Adrenal gland (tissue), 12 donors: Measurements from ENCODE around the gene ATXN1. TPM values are rescaled to one million over a fixed set of nuclear protein-coding genes. Genes with fewer than 3 reads are reported as not detected.

Source experiments
- DNase-seq, 7 donors: peaks; one replicate each; pipeline ENCODE4 v3.0.0-alpha.2; 2019 to 2020
- H3K27ac ChIP-seq, 5 donors: fragments of 200-600 bp; sonication (generic) in 4 of 5; 1 replicate in 3 of 5; 2 replicates in 2 of 5; pipeline versions ENCODE4 v1.5.1 to v1.8.0; 2016 to 2020; ENCODE audit warnings: mild to moderate bottlenecking in 1 of 5
- H3K27me3 ChIP-seq: fragments of 200-600 bp; 2 replicates; pipeline ENCODE4 v1.8.0; 2021
- H3K36me3 ChIP-seq, 2 donors: fragments of 200-600 bp; replicated peaks in 1 of 2; 1 replicate in 1 of 2; 2 replicates in 1 of 2; pipeline versions ENCODE4 v1.5.1 to v1.8.0; 2018 to 2022
- H3K4me1 ChIP-seq, 2 donors: fragments of 200-600 bp; replicated peaks in 1 of 2; 1 replicate in 1 of 2; 2 replicates in 1 of 2; pipeline versions ENCODE4 v1.5.1 to v1.8.0; 2018 to 2021
- H3K4me3 ChIP-seq, 4 donors: fragments of 200-600 bp; sonication (generic) in 3 of 4; one replicate each; pipeline ENCODE4 v1.5.1; 2016 to 2018
- H3K9me3 ChIP-seq, 3 donors: fragments of 200-600 bp; sonication (generic) in 1 of 3; replicated peaks in 1 of 3; 1 replicate in 2 of 3; 2 replicates in 1 of 3; pipeline versions ENCODE4 v1.5.1 to v1.8.0; 2016 to 2021
- CTCF ChIP-seq, 6 experiments: fragments of 450-650 bp in 4 of 6; fragments of 200-600 bp in 2 of 6; sonication (generic) in 1 of 6; IDR thresholded peaks; 1 replicate in 5 of 6; 2 replicates in 1 of 6; pipeline versions ENCODE4 v1.5.1 to v1.8.0; 2016 to 2021; ENCODE audit warnings: antibody characterized with exemption in 6 of 6, mild to moderate bottlenecking in 2 of 6, moderate library complexity in 1 of 6
- POLR2A ChIP-seq, 2 donors: fragments of 450-650 bp; IDR thresholded peaks; one replicate each; pipeline ENCODE4 v1.6.1; 2017; ENCODE audit warnings: antibody characterized with exemption in 2 of 2, mild to moderate bottlenecking in 2 of 2, moderate library complexity in 1 of 2
- WGBS, 4 donors: extraction: QIAGEN DNeasy Blood & Tissue Kit in 2 of 4; methylation state at CpG; one replicate each; pipeline versions ENCODE4 v1.1.5 to v1.1.7; 2013 to 2017; 5-methylcytosine and 5-hydroxymethylcytosine counted together
- intact Hi-C, 2 donors: fragments of 100-400 bp; cut with DNase I; formaldehyde crosslinking; loops; one replicate each; pipeline versions ENCODE4 v1.14.1 to v1.15.0; 2022 to 2023
- polyA plus RNA-seq, 3 donors: library from polyadenylated mRNA; stranded (reverse); fragments of 200-250 nt in 2 of 3; fragments of 350-450 nt in 1 of 3; fragmentation: Illumina TruSeq in 1 of 3; extraction: RNeasy Lipid Tissue Mini Kit (QIAGEN cat#74804) in 1 of 3; gene quantifications; one replicate each; pipeline ENCODE4 v1.2.3, GENCODE V29; 2013 to 2014
- total RNA-seq, 9 donors: library from RNA; depleted of rRNA in 4 of 9; stranded (reverse); fragments of >200 nt in 4 of 9; fragments of 120-200 nt in 1 of 9; fragmentation: NEBNext Ultra II Directional in 1 of 9; extraction: Animal tissue kit (Norgen Biotek cat#: 25700) in 1 of 9; gene quantifications; one replicate each; pipeline versions ENCODE4 v1.1.0 to v1.2.4, GENCODE V29; 2013 to 2023
- donor health status: healthy with polysubstance abuse.
- donor health status: Bipolar disorder and iron deficiency.
- donor health status: DM: yes; HTN: yes; CAD: no.
- donor health status: DM: no; HTN: no; CAD: no.
- donor health status: DM: no; HTN: no; CAD: no.
- donor health status: DM: yes; HTN: yes; CAD: no.

The ATXN1 gene
- total and polyA plus RNA-seq, 12 donors, result 3.4 to 51.3 (median 25.4) TPM

- no peaks in the 10 kb centered on the region for H3K27me3 ChIP-seq
- no peak overlapping the region for H3K4me3 ChIP-seq
- no peak for DNase-seq
- no peak for TF ChIP-seq CTCF (IDR thresholded peaks at IDR 0.05)
- no peak for TF ChIP-seq POLR2A (IDR thresholded peaks at IDR 0.05)
- no peaks in the 10 kb centered on the region for H3K9me3 ChIP-seq
- no peaks in the 10 kb centered on the region for H3K36me3 ChIP-seq
- WGBS, 4 donors, result 81 to 86% (median 85%) methylated on average over 10 of the region's 10 CpGs
- H3K4me1 ChIP-seq, result no peaks in the 10 kb centered on the region
- intact Hi-C loops, result no loop called here
- H3K27ac ChIP-seq, result no peak overlapping the region
These were observed 287.9 kb downstream of the ATXN1 start for GRCh38 chr6:16473184-16473907.

- intact Hi-C loops, result no loop called here
These were observed 288.8 kb downstream of the ATXN1 start for GRCh38 chr6:16472349-16473069.

GRCh38 chr6:16471910-16472297 is 289.4 kb downstream of the ATXN1 start:
- Histone ChIP-seq H3K27ac (no peak overlapping the region), H3K36me3 (no peaks in the 10 kb centered on the region), H3K9me3 (no peaks in the 10 kb centered on the region), H3K27me3 (no peaks in the 10 kb centered on the region), H3K4me1 (no peaks in the 10 kb centered on the region), H3K4me3 (no peak overlapping the region)
- TF ChIP-seq POLR2A (IDR thresholded peaks at IDR 0.05) (no peak), CTCF (IDR thresholded peaks at IDR 0.05) (no peak)
- 92 to 99% (median 95%) methylated on average over 3 of the region's 3 CpGs for WGBS, 4 donors
- DNase-seq, result no peak
- intact Hi-C loops, result no loop called here

More at GRCh38 chr6:16472349-16473069, 288.8 kb downstream of the ATXN1 start:
- DNase-seq, result no peak
- Histone ChIP-seq H3K4me3 (no peak overlapping the region), H3K27me3 (no peaks in the 10 kb centered on the region), H3K36me3 (no peaks in the 10 kb centered on the region), H3K27ac (no peak overlapping the region), H3K4me1 (no peaks in the 10 kb centered on the region), H3K9me3 (no peaks in the 10 kb centered on the region)
- 75 to 87% (median 82%) methylated on average over 3 of the region's 3 CpGs for WGBS, 4 donors
- TF ChIP-seq CTCF (IDR thresholded peaks at IDR 0.05), result no peak
- TF ChIP-seq POLR2A (IDR thresholded peaks at IDR 0.05), result no peak

GRCh38 chr6:16471222-16471909 is 289.9 kb downstream of the ATXN1 start:
- Histone ChIP-seq H3K27ac (no peak overlapping the region), H3K27me3 (no peaks in the 10 kb centered on the region), H3K36me3 (no peaks in the 10 kb centered on the region), H3K4me3 (no peak overlapping the region), H3K9me3 (no peaks in the 10 kb centered on the region), H3K4me1 (no peaks in the 10 kb centered on the region)
- TF ChIP-seq CTCF (IDR thresholded peaks at IDR 0.05) (no peak), POLR2A (IDR thresholded peaks at IDR 0.05) (no peak)
- intact Hi-C loops, result no loop called here
- 78 to 89% (median 80%) methylated on average over 8 of the region's 8 CpGs for WGBS, 4 donors
- no peak for DNase-seq
